ENCODE measurements around the gene MED13L.
"Not testable (repeated sequence)": the region's sequence is repeated elsewhere in the genome, so short reads cannot be mapped to it uniquely, and the experiment has no call there.

The MED13L gene

GRCh38 chr12:116303066-116303465 is 25.6 kb upstream of the MED13L start:
- no peak for DNase-seq

GRCh38 chr12:116302166-116303058 is 24.9 kb upstream of the MED13L start:
- DNase-seq = no peak

GRCh38 chr12:116301621-116302020 is 24.1 kb upstream of the MED13L start:
- no peak for DNase-seq

DNA sequence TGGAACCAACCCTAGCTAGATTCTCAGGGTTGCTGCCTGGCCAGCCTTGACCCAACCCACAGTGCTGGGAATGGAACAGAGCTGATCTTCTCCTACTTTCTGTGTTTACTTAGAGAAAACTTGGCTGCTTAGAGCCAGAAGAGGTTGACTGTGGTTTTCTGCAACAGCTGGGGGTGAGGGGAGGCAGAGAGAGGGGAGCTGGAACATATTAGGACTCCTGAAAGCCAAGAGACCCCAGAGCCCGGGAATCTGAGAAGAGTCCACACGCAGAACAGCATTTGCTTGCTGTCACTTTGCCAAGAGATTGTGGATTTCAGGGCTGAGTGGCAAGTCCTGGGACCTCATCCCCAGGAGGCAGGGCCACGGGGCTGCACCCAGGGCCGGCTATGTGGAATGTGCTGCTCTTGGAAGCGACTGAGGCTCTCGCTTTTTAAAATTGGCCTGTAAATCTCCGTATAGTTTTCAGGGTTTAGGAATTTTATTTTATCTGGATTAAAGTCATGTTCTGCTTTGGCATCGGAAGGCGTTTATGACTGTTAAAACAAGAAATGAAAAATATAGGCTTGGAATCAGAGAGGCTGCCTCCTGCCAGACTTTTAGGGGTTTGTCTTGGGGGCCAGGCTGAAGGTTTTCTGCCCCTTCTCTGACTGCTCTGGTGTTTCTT is 22.3 kb upstream of the MED13L start:
- no peak for DNase-seq

GRCh38 chr12:116299064-116299463 is 21.6 kb upstream of the MED13L start:
- no peak for DNase-seq

DNA sequence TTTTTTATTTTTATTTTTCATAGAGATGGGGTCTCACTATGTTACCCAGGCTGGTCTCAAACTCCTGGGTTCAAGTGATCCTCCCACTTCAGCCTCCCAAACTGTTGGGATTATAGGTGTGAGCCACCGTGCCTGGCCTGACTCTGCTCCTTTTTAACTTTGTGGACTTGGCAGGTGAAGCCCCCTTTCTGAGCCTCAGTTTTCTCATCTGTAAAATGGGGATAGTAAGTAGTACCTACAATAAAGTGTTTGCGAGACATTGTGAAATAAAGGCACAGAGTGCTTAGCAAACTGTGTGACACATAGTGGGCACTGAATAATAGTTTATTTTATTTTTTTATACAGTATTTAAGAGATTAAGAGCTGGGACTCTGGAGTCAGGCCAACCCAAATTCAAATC is 21.1 kb upstream of the MED13L start:
- no peak for DNase-seq

DNA sequence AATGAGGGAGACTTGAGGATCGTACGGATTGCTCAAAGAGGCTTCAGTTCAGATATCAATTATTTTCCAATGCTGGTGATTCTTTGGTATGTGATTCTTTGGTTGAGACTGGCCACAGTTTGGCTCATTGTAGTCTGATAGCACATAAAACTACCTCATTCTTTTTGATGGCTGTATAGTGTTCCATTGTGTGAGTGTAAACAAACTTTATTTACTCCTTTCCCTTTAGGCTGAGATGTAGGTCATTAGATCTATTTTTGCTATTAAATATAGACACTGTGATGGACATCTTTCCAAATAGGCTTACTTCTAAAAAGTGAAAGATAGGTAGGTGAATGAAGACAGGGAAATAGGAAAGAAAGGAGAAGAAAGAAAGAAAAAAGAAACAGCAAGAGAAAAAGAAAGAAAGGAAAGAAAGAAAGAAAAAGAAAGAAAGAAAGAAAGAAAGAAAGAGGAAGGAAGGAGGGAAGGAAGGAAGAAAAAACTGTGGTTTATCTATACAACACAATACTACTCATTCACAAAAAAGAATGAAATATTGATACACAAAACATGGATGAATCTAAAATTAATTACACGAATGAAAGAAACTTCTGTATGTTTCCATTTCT is 19.8 kb upstream of the MED13L start:
- DNase-seq = no peak

- DNase-seq = no peak
These were observed 18.1 kb upstream of the MED13L start for GRCh38 chr12:116295327-116296263.

- no peak for DNase-seq
These were observed 17.1 kb upstream of the MED13L start for GRCh38 chr12:116294454-116295165.

DNA sequence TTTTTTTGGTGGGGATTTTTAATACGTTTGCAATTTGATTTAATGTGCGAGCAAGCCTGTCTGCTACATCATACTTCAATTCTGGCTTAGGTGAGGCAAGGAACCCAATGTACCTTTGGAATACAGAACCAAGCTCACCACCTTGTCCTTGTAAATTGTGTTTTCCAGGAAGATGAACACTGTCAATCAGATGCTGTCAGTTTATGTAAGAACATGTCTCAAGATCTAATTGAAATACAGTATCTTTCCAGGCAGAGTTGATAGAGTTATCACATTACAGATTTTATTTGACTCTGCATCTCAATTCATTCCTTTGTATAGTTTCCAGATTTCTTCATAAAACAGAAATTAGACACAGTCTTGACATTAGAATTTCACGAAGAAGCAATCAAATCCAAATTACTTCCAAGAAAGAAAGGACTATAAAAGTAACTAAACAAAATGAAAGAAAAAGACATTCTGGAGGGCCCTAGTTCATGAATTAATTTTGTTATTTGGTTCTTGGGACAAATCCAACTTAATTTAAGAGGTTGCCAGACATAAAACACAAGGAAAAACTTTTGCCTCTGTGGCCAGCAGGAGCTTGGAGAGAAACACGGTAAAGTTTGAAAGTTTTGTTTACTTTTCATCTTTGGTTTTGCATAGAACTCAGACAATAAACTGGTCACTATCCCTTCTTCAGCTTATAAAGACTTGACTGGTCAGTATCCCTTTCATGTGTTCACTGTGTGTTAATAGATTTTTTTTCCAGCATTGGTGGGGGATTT is 16.4 kb upstream of the MED13L start:
- DNase-seq = no peak

GRCh38 chr12:116291218-116291617 is 13.7 kb upstream of the MED13L start:
- DNase-seq = no peak

- no peak for DNase-seq
These were observed 11.2 kb upstream of the MED13L start for GRCh38 chr12:116288735-116289134.

DNA sequence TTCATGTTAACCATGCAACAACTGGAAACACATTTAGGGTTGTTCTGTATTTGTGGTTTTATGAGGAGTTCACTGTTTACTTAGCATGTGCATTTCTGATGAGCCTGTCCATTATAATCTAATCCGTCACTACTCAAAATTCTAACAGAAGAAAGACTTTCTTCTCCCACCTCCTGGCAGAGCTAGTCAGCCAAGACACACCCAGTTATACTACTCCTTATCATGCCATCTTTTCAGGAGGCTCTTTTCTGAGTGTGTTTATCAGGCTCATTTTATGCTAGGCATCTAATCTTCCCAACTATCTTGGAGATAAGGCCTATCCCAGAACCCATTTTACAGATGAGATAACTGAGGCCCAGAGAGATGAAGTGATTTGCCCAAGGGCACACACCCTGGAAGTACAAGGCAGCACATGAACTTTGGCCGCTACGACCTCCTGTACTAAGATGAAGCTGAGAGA is 10.4 kb upstream of the MED13L start:
- DNase-seq = no peak

DNA sequence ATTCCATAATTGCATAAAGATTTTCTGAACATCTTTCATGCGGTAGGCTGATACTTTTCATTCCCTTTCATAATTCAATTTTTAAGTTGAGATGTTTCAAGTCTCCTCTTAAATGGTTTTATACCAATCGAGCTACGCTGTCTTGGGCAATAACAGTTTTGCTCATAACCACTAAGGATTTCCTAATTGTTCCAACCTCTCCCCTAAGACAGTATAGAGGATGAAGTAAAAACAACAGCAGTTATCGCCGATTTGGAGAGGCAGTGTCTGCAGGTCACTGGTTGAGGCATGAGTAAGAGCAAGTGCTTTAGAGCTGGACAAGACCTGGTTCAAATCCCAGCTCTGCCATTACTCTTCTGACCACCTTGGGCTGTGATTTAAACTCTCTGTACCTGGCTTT is 6.9 kb upstream of the MED13L start:
- no peak for DNase-seq

DNA sequence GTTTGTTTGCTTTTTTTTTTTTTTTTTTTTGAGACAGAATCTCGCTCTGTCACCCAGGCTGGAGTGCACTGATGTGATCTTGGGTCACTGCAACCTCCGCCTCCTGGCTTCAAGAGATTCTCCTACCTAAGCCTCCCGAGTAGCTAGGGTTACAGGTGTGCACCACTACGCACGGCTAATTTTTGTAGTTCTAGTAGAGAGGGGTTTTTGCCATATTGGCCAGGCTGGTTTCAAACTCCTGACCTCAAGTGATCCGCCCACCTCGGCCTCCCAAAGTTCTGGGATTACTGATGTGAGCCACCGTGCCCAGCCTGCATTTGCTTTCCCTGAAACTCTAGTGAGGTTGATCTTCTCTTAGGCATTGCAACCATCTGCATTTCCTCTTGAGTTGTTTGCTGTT is 6.4 kb upstream of the MED13L start:
- not testable (repeated sequence) for DNase-seq

DNA sequence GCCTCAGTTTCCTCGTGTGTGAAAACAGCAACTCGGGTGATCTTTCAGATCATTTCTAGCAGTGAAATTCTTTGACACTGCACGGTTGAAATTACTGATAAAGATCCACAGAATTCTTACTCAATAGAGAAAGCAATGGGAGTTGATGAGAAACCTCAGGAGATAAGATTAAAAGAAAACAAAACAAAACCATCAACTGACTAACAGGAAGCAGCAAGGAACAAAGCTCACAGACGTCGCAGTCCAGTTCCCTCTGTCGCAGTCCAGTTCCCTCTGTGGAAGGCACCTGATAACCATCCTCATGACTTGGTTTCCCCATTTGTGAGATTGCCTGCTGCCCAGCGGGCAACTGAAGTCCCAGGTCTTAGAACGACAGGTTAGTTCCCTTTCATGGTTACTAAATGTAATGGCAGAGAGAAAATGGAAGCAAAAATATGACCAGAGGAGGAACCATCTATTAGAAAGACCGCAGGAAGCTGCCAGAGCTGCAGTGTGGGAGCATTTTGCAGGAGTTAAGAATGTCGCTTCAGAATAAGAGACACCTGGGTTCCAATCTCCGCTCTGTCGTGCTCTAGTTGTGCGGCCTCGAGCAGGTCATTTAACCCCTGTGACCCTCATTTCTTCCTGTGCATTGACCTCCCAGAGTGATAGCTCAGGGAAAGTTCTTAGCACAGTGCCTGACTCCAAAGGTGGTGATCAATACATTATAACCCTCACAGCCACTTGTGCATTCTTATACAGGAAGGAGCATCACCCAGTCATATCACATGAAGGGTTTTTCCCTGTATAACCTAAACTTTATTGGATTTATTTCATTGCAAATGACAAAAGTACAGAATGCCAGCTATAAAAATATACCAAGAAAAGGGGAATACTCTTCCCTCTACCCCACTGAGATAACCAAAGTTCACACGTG is 5.1 kb upstream of the MED13L start:
- DNase-seq = no peak

- DNase-seq = no peak
These were observed 3.2 kb upstream of the MED13L start for GRCh38 chr12:116280595-116281290.

GRCh38 chr12:116278667-116279066 is 1.2 kb upstream of the MED13L start:
- DNase-seq = no peak

- no peak for DNase-seq
These were observed 760 bp upstream of the MED13L start for GRCh38 chr12:116278279-116278626.

All from stimulated activated CD4-positive, alpha-beta T cell treated with anti-CD3 and anti-CD28 coated beads, Interleukin-4, amount 100 ng/mL, for 1 hour (primary cell).